Endothelial cell (in vitro differentiated cells): Measurements from ENCODE around the gene NSUN7. TPM values are rescaled to one million over a fixed set of nuclear protein-coding genes. Genes with fewer than 3 reads are reported as not detected.

ENCODE experiments used
- DNase-seq: peaks from one replicate; pipeline ENCODE4 v3.0.0; 2021; ENCODE audit warnings: low spot score
- H3K27ac Mint-ChIP-seq: one replicate; pipeline ENCODE4 v1.8.0; 2021; ENCODE audit warnings: mixed read lengths, inconsistent platforms; ENCODE audit not compliant: unreplicated experiment
- H3K27me3 Mint-ChIP-seq: one replicate; pipeline ENCODE4 v1.8.0; 2021; ENCODE audit warnings: mild to moderate bottlenecking, moderate library complexity, mixed read lengths, inconsistent platforms; ENCODE audit not compliant: unreplicated experiment
- H3K36me3 Mint-ChIP-seq: one replicate; pipeline ENCODE4 v1.8.0; 2021; ENCODE audit warnings: mild to moderate bottlenecking, low read depth, mixed read lengths, inconsistent platforms; ENCODE audit not compliant: unreplicated experiment
- H3K4me1 Mint-ChIP-seq: one replicate; pipeline ENCODE4 v1.8.0; 2021; ENCODE audit warnings: mild to moderate bottlenecking, mixed read lengths, inconsistent platforms; ENCODE audit not compliant: unreplicated experiment
- H3K4me3 Mint-ChIP-seq: one replicate; pipeline ENCODE4 v1.8.0; 2021; ENCODE audit warnings: mild to moderate bottlenecking, mixed read lengths, inconsistent platforms; ENCODE audit not compliant: unreplicated experiment
- H3K9me3 Mint-ChIP-seq: one replicate; pipeline ENCODE4 v1.8.0; 2021; ENCODE audit warnings: mixed read lengths, inconsistent platforms; ENCODE audit not compliant: unreplicated experiment
- total RNA-seq: library from RNA; stranded (reverse); fragmentation: NEBNext Ultra II Directional; extraction: Animal tissue kit (Norgen Biotek cat#: 25700); gene quantifications from one replicate; pipeline ENCODE4 v1.2.1, GENCODE V29; 2021; ENCODE audit not compliant: unreplicated experiment
- TF ChIP-seq, protein P1 (sequence below): fragments of 200-600 bp; sonication (generic); IDR thresholded peaks from one replicate; pipeline ENCODE4 v1.5.0; 2021; ENCODE audit warnings: antibody characterized with exemption; ENCODE audit not compliant: unreplicated experiment

The NSUN7 gene
- total RNA-seq, 1 donor from 2014 or later, result 8.5 TPM

DNA sequence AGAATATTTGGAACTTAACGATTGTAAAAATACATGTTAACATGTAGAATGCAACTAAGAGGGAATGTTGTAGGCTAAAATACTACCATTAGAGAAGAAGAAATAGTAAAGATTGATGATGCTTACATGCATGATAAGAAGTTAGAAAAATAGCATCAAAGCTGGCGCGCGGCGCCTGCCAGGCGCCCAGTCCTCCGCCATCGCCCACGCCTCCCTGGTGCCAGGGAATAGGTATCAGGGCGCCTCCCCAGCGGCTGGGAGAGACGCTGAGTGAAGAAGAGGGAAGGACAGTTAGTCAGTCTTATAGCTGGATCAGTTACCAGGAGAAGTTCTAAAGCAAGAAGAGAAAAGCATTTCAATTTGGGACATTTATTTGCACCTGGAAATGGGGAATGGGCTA, 36.0 kb downstream of the NSUN7 start:
- Mint-ChIP-seq H3K4me3 (no peak overlapping the region), H3K4me1 (peaks cover 9% of the 10 kb centered on the region), H3K27ac (no peak overlapping the region), H3K36me3 (no peaks in the 10 kb centered on the region), H3K9me3 (no peaks in the 10 kb centered on the region), H3K27me3 (no peaks in the 10 kb centered on the region)
- TF ChIP-seq, protein P1, sequence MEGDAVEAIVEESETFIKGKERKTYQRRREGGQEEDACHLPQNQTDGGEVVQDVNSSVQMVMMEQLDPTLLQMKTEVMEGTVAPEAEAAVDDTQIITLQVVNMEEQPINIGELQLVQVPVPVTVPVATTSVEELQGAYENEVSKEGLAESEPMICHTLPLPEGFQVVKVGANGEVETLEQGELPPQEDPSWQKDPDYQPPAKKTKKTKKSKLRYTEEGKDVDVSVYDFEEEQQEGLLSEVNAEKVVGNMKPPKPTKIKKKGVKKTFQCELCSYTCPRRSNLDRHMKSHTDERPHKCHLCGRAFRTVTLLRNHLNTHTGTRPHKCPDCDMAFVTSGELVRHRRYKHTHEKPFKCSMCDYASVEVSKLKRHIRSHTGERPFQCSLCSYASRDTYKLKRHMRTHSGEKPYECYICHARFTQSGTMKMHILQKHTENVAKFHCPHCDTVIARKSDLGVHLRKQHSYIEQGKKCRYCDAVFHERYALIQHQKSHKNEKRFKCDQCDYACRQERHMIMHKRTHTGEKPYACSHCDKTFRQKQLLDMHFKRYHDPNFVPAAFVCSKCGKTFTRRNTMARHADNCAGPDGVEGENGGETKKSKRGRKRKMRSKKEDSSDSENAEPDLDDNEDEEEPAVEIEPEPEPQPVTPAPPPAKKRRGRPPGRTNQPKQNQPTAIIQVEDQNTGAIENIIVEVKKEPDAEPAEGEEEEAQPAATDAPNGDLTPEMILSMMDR, result no peak
- DNase-seq, result no peak

DNA sequence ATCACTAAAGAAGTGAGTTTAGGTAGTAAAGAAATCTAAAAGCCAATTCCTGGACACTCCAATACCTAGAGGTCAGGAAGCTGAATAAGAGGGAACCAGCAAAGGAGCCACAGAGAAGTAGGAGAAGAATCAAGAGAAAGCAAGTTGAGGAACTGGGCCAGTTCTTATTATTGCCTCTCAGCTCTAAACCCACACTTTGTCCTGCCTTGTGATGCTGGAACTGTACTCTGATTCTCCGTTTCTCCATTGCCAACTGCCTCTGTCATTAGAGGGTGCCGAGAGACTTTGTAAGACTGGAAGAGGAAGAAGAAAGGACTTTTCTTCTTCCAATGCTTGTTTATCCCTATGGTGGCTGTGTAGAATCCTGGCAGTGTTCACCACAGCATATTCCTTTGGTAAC, 38.6 kb downstream of the NSUN7 start:
- TF ChIP-seq, protein P1, result no peak
- no peak overlapping the region for H3K27ac Mint-ChIP-seq
- DNase-seq, result no peak
- H3K4me1 Mint-ChIP-seq, result peaks cover 9% of the 10 kb centered on the region
- H3K9me3 Mint-ChIP-seq, result no peaks in the 10 kb centered on the region
- H3K27me3 Mint-ChIP-seq, result no peaks in the 10 kb centered on the region
- H3K36me3 Mint-ChIP-seq, result no peaks in the 10 kb centered on the region
- no peak overlapping the region for H3K4me3 Mint-ChIP-seq

DNA sequence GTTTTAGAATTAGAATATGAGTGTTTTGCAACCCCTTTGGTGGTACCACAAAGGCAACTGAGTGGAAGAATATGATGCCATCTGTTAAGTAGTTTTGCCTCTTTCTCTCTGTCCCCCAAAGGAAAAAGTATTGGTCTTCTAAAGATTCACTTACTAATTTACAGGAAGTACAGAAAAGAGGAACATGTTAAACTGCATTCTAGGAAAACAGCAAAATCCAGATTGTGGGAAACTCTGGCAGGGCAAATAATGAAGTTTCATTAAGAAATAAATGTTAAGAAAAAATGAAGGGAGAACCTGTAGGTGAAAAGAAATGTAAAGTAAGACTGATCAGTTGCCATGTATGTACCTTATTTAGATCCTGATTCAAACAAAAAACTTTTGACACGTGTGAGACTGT, 39.3 kb downstream of the NSUN7 start:
- H3K4me3 Mint-ChIP-seq, result no peak overlapping the region
- no peak for DNase-seq
- TF ChIP-seq, protein P1, result no peak
- no peaks in the 10 kb centered on the region for H3K36me3 Mint-ChIP-seq
- H3K27me3 Mint-ChIP-seq, result no peaks in the 10 kb centered on the region
- no peak overlapping the region for H3K27ac Mint-ChIP-seq
- H3K4me1 Mint-ChIP-seq, result peaks cover 9% of the 10 kb centered on the region
- no peaks in the 10 kb centered on the region for H3K9me3 Mint-ChIP-seq

DNA sequence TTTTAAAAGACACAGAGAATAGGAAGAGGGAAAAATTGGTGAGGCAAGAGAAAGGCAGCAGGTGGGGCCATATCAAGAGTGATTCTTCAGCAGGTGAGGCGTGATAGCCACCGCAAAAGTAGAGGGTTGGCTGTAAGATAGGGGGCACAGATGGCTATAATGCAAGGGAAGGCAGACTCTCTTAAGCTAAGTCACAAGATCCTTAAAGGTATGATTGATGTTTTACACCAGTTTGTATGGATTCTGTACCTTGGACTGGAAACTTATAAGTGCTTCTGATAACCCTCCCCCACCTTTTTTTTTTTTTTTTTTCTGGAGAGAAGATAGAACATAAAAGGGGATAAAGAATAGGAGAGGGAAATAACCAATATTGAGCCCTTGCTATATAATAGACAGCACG, 40.0 kb downstream of the NSUN7 start:
- TF ChIP-seq, protein P1, result no peak
- peaks cover 9% of the 10 kb centered on the region for H3K4me1 Mint-ChIP-seq
- no peaks in the 10 kb centered on the region for H3K36me3 Mint-ChIP-seq

DNA sequence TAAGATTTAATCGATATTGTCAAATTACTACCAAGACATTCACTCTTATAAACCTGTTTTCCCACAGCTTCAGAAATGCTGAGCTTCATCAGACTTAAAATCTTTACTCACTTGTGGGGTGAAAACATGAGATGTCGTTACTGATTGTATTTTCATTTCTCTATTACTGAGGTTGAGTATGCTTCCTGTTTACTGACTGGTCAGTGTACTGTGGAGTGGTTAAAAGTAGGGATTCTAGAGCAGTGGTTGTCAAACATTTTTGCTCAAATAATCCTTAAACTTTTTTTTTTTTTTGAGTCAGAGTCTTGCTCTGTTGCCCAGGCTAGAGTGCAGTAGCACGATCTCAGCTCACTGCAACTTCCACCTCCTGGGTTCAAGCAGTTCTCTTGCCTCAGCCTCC, 50.3 kb downstream of the NSUN7 start:
- no peaks in the 10 kb centered on the region for H3K4me1 Mint-ChIP-seq
- TF ChIP-seq, protein P1, result no peak
- no peak overlapping the region for H3K4me3 Mint-ChIP-seq
- H3K27ac Mint-ChIP-seq, result no peak overlapping the region
- no peaks in the 10 kb centered on the region for H3K27me3 Mint-ChIP-seq
- H3K9me3 Mint-ChIP-seq, result no peaks in the 10 kb centered on the region
- no peak for DNase-seq
- no peaks in the 10 kb centered on the region for H3K36me3 Mint-ChIP-seq

More for the DNA sequence above, 40.0 kb downstream of the NSUN7 start:
- Mint-ChIP-seq H3K9me3 (no peaks in the 10 kb centered on the region), H3K4me3 (no peak overlapping the region), H3K27me3 (no peaks in the 10 kb centered on the region), H3K27ac (no peak overlapping the region)
- DNase-seq, result no peak
